HG02610 (cell line): ENCODE results near the gene BLOC1S4.
"Not testable (repeated sequence)": the region's sequence is repeated elsewhere in the genome, so short reads cannot be mapped to it uniquely, and the experiment has no call there.

Experiments used
- ATAC-seq: cut with Tn5 transposase; IDR thresholded peaks from one replicate; pipeline ENCODE4 v1.9.1; 2021; ENCODE audit warnings: mild to moderate bottlenecking, moderate library complexity; ENCODE audit not compliant: unreplicated experiment

BLOC1S4 gene

GRCh38 chr4:6734165-6734786 lies 18.3 kb downstream of the BLOC1S4 start:
- ATAC-seq = no peak

GRCh38 chr4:6739920-6740319 lies 23.9 kb downstream of the BLOC1S4 start:
- no peak for ATAC-seq

GRCh38 chr4:6740347-6740746 lies 24.4 kb downstream of the BLOC1S4 start:
- no peak for ATAC-seq

- ATAC-seq = no peak
Measured at GRCh38 chr4:6742507-6742906, 26.5 kb downstream of the BLOC1S4 start.

GRCh38 chr4:6742989-6743388 lies 27.0 kb downstream of the BLOC1S4 start:
- ATAC-seq = no peak

- no peak for ATAC-seq
Measured at GRCh38 chr4:6746721-6747293, 30.8 kb downstream of the BLOC1S4 start.

- no peak for ATAC-seq
Measured at GRCh38 chr4:6747294-6748051, 31.5 kb downstream of the BLOC1S4 start.

GRCh38 chr4:6748286-6748685 lies 32.3 kb downstream of the BLOC1S4 start:
- no peak for ATAC-seq

- ATAC-seq = no peak
Measured at GRCh38 chr4:6749340-6750171, 33.6 kb downstream of the BLOC1S4 start.

- no peak for ATAC-seq
Measured at GRCh38 chr4:6750286-6751221, 34.6 kb downstream of the BLOC1S4 start.

- no peak for ATAC-seq
Measured at GRCh38 chr4:6751611-6752485, 35.9 kb downstream of the BLOC1S4 start.

GRCh38 chr4:6752486-6752829 lies 36.5 kb downstream of the BLOC1S4 start:
- ATAC-seq = no peak

GRCh38 chr4:6753103-6753560 lies 37.2 kb downstream of the BLOC1S4 start:
- no peak for ATAC-seq

- ATAC-seq = no peak
Measured at GRCh38 chr4:6753891-6754290, 37.9 kb downstream of the BLOC1S4 start.

- no peak for ATAC-seq
Measured at GRCh38 chr4:6754481-6755087, 38.6 kb downstream of the BLOC1S4 start.

- ATAC-seq = no peak
Measured at GRCh38 chr4:6755088-6755753, 39.2 kb downstream of the BLOC1S4 start.

- not testable (repeated sequence) for ATAC-seq
Measured at GRCh38 chr4:6756345-6756744, 40.4 kb downstream of the BLOC1S4 start.

- ATAC-seq = no peak
Measured at GRCh38 chr4:6758728-6759127, 42.8 kb downstream of the BLOC1S4 start.
